Parathyroid adenoma (tissue), 2 donors: Measurements from ENCODE around the gene SPATS2L.

Source experiments
- H2AFZ ChIP-seq: fragments of 300-600 bp; sonication (generic); one replicate; pipeline ENCODE4 v1.7.0; 2017; ENCODE audit warnings: antibody characterized with exemption, mild to moderate bottlenecking
- H3K27ac ChIP-seq: fragments of 300-600 bp; sonication (generic); one replicate; pipeline ENCODE4 v1.7.0; 2017
- H3K27me3 ChIP-seq: fragments of 300-600 bp; sonication (generic); one replicate; pipeline ENCODE4 v1.7.0; 2017; ENCODE audit warnings: low read length; ENCODE audit not compliant: control insufficient read depth, insufficient read depth
- H3K36me3 ChIP-seq: fragments of 300-600 bp; sonication (generic); one replicate; pipeline ENCODE4 v1.7.0; 2017; ENCODE audit warnings: low read length; ENCODE audit not compliant: control insufficient read depth, insufficient read depth
- H3K4me1 ChIP-seq: fragments of 300-600 bp; sonication (generic); one replicate; pipeline ENCODE4 v1.7.0; 2017; ENCODE audit warnings: control low read depth
- H3K4me2 ChIP-seq: fragments of 300-600 bp; sonication (generic); one replicate; pipeline ENCODE4 v1.7.0; 2017; ENCODE audit warnings: low read length
- H3K4me3 ChIP-seq: fragments of 300-600 bp; sonication (generic); one replicate; pipeline ENCODE4 v1.7.0; 2017; ENCODE audit warnings: low read depth, low read length
- H3K79me2 ChIP-seq: fragments of 300-600 bp; sonication (generic); one replicate; pipeline ENCODE4 v1.7.0; 2017; ENCODE audit warnings: control low read depth
- H3K9ac ChIP-seq: fragments of 300-600 bp; sonication (generic); one replicate; pipeline ENCODE4 v1.7.0; 2017; ENCODE audit warnings: mild to moderate bottlenecking
- H3K9me3 ChIP-seq: fragments of 300-600 bp; sonication (generic); one replicate; pipeline ENCODE4 v1.7.0; 2017; ENCODE audit warnings: low read length; ENCODE audit not compliant: control insufficient read depth
- TF ChIP-seq, protein P1 (sequence below): fragments of 300-600 bp; sonication (generic); IDR thresholded peaks from one replicate; pipeline ENCODE4 v1.7.0; 2017; ENCODE audit warnings: antibody characterized with exemption, mild to moderate bottlenecking
- donor health status: primary hyperparathyroidism.

Gene SPATS2L

DNA sequence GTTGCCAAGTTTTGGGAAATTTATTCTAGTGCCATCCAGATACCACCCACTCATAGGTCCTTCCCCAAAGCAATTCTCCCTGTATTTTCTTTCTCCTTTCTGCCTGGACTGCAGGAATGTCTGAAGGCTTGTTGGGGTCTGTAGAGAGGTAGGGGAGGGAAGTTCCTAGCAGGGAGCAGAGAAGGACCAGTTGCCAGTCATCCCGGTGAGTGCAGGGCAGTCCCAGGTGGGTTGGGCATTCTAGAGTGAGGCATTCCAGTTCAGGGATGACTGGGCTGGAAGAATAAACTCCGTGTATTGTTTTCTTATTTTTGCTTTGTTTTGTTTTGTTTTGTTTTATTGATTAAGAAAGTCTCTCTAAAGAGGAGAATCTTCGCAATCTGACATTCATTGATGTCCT, 58.1 kb downstream of the SPATS2L start:
- H3K9ac ChIP-seq = no peak overlapping the region
- no peaks in the 10 kb centered on the region for H3K9me3 ChIP-seq
- peaks cover 7% of the 10 kb centered on the region for H3K79me2 ChIP-seq
- no peaks in the 10 kb centered on the region for H3K36me3 ChIP-seq
- H3K27ac ChIP-seq = no peak overlapping the region
- H3K4me3 ChIP-seq = no peak overlapping the region
- H2AFZ ChIP-seq = no peak overlapping the region
- H3K4me2 ChIP-seq = no peak overlapping the region
- TF ChIP-seq, protein P1, sequence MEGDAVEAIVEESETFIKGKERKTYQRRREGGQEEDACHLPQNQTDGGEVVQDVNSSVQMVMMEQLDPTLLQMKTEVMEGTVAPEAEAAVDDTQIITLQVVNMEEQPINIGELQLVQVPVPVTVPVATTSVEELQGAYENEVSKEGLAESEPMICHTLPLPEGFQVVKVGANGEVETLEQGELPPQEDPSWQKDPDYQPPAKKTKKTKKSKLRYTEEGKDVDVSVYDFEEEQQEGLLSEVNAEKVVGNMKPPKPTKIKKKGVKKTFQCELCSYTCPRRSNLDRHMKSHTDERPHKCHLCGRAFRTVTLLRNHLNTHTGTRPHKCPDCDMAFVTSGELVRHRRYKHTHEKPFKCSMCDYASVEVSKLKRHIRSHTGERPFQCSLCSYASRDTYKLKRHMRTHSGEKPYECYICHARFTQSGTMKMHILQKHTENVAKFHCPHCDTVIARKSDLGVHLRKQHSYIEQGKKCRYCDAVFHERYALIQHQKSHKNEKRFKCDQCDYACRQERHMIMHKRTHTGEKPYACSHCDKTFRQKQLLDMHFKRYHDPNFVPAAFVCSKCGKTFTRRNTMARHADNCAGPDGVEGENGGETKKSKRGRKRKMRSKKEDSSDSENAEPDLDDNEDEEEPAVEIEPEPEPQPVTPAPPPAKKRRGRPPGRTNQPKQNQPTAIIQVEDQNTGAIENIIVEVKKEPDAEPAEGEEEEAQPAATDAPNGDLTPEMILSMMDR = no peak
- H3K27me3 ChIP-seq = no peaks in the 10 kb centered on the region
- H3K4me1 ChIP-seq = peaks cover 39% of the 10 kb centered on the region

DNA sequence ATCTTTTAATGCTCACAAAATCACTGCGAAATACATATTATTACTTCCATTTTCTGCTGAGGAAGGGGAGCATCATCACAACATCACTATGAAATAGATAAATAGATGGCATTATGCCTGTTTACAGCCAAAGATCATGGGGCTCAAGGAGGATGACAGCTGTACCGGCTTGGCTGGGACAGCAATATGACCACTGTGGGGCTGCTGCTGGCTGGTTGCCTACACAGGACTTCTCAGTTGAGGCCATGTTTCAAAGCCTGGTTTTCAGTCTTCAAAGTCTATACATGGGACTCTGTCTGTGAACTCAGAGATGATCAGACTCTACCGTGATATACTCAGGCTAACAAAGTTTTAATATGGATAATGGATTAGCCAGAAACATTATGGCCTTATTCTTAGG, 58.7 kb downstream of the SPATS2L start:
- no peak overlapping the region for H3K27ac ChIP-seq

DNA sequence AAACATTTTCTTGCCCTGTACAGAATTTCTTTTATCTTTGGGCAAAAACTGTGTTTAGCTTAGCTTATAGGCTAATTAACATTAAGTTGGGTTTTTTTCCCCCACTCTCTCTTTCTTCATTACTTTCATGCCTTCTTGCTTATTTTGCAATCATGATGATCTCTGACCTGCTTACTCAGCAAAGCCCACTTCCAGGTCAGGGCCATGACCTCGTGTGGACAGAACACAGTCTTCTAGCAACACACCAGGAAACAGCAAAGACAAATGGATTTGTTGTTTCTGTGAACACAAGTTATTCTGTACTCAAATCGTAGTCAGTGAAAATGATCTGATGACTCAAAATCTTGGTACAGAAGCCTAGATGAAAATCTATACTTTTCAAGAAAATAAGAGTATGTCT, 60.7 kb downstream of the SPATS2L start:
- TF ChIP-seq, protein P1 = no peak
- H3K36me3 ChIP-seq = no peaks in the 10 kb centered on the region
- H3K4me1 ChIP-seq = peaks cover 38% of the 10 kb centered on the region
- H3K4me3 ChIP-seq = peak overlapping the region; percentile 7
- no peaks in the 10 kb centered on the region for H3K27me3 ChIP-seq
- H3K4me2 ChIP-seq = peak overlapping the region; percentile 43
- H2AFZ ChIP-seq = no peak overlapping the region
- peaks cover 13% of the 10 kb centered on the region for H3K79me2 ChIP-seq
- peak overlapping the region; percentile 6 for H3K27ac ChIP-seq
- no peak overlapping the region for H3K9ac ChIP-seq
- no peaks in the 10 kb centered on the region for H3K9me3 ChIP-seq

More for the DNA sequence above, 58.7 kb downstream of the SPATS2L start:
- H3K27me3 ChIP-seq = no peaks in the 10 kb centered on the region
- no peak overlapping the region for H3K4me2 ChIP-seq
- TF ChIP-seq, protein P1 = no peak
- H3K79me2 ChIP-seq = peaks cover 7% of the 10 kb centered on the region
- H2AFZ ChIP-seq = no peak overlapping the region
- no peaks in the 10 kb centered on the region for H3K36me3 ChIP-seq
- peaks cover 41% of the 10 kb centered on the region for H3K4me1 ChIP-seq
- H3K9me3 ChIP-seq = no peaks in the 10 kb centered on the region
- H3K4me3 ChIP-seq = no peak overlapping the region
- no peak overlapping the region for H3K9ac ChIP-seq

DNA sequence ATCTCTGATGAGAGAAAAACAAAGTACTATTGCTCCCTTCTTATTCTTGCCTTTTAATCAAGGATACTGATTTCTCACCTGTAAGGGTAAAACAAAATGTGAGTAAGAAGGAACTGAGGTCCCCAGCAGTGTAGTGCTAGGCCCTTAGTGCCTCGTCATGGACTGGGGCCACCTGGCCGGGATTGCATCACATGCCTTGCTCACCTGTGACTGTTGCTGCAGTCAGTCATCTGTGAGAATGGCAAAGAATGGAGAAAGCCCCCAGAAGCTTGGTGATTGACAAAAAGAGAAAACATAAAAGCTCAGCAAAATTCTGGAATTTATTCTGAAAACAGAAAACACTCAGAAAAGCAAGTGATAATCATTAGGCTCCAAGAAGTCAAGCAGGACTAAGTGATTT, 63.4 kb downstream of the SPATS2L start:
- Histone ChIP-seq H3K27me3 (no peaks in the 10 kb centered on the region), H3K9ac (no peak overlapping the region), H3K36me3 (no peaks in the 10 kb centered on the region), H3K4me3 (no peak overlapping the region), H3K9me3 (no peaks in the 10 kb centered on the region), H3K4me1 (peaks cover 22% of the 10 kb centered on the region), H3K27ac (no peak overlapping the region), H3K79me2 (peaks cover 28% of the 10 kb centered on the region), H3K4me2 (no peak overlapping the region), H2AFZ (no peak overlapping the region)
- TF ChIP-seq, protein P1 = no peak

DNA sequence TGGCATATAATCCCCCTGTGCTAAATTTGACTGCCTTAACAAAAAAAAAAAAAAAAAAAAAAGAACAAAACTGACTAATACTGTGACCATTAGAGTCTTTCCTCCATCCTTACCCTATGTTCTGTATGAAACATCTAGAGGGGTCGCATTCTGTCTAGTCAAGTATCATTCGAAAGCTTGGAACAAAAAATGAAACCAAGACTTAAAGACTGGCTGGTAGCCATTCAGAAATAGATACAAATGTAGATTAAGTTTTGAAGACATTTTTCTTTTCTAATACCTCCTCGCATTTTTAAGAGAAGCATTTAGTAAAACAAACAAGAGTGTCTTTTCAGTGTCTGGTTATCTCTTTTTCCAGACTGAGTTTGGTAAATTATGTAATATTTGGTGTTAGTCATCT, 66.7 kb downstream of the SPATS2L start:
- peaks cover 34% of the 10 kb centered on the region for H3K79me2 ChIP-seq
- TF ChIP-seq, protein P1 = no peak
- H3K4me1 ChIP-seq = peaks cover 10% of the 10 kb centered on the region
- no peaks in the 10 kb centered on the region for H3K36me3 ChIP-seq
- H3K9ac ChIP-seq = no peak overlapping the region
- H3K4me3 ChIP-seq = no peak overlapping the region
- H3K27me3 ChIP-seq = no peaks in the 10 kb centered on the region
- no peaks in the 10 kb centered on the region for H3K9me3 ChIP-seq
- H3K4me2 ChIP-seq = no peak overlapping the region
- no peak overlapping the region for H2AFZ ChIP-seq
- no peak overlapping the region for H3K27ac ChIP-seq
